Hematopoietic multipotent progenitor cell treated with erythropoietin and hydrocortisone succinate and interleukin-3 and kit ligand, for 8 days (in vitro differentiated cells): ENCODE data around the gene IFITM10.
"Not testable (repeated sequence)": the region's sequence is repeated elsewhere in the genome, so short reads cannot be mapped to it uniquely, and the experiment has no call there.

ENCODE experiments used
- DNase-seq: peaks from one replicate; pipeline ENCODE4 v3.0.0-alpha.2; 2015

The IFITM10 gene

GRCh38 chr11:1705126-1706052 lies 45.0 kb downstream of the IFITM10 start:
- no peak for DNase-seq

GRCh38 chr11:1703146-1703545 lies 47.2 kb downstream of the IFITM10 start:
- DNase-seq: no peak

GRCh38 chr11:1702506-1702905 lies 47.9 kb downstream of the IFITM10 start:
- no peak for DNase-seq

GRCh38 chr11:1701091-1701807 lies 49.1 kb downstream of the IFITM10 start:
- no peak for DNase-seq

GRCh38 chr11:1699771-1700170 lies 50.6 kb downstream of the IFITM10 start:
- no peak for DNase-seq

GRCh38 chr11:1696608-1697570 lies 53.5 kb downstream of the IFITM10 start, which contains the start of gene KRTAP5-6:
KRTAP5-6 (plus strand) TSS chr11:1697195; CDS start chr11:1697246, 51 bp downstream.
- no peak for DNase-seq

GRCh38 chr11:1695548-1696108 lies 54.8 kb downstream of the IFITM10 start:
- no peak for DNase-seq

- no peak for DNase-seq
Observed at GRCh38 chr11:1694846-1695547, 55.4 kb downstream of the IFITM10 start.

GRCh38 chr11:1694064-1694845 lies 56.1 kb downstream of the IFITM10 start:
- DNase-seq: peak; percentile 71

GRCh38 chr11:1693327-1694063 lies 56.9 kb downstream of the IFITM10 start:
- peak; percentile 43 for DNase-seq

- DNase-seq: no peak
Observed at GRCh38 chr11:1692708-1693326, 57.6 kb downstream of the IFITM10 start.

GRCh38 chr11:1691878-1692707 lies 58.3 kb downstream of the IFITM10 start:
- DNase-seq: no peak

GRCh38 chr11:1691026-1691877 lies 59.1 kb downstream of the IFITM10 start:
- DNase-seq: no peak

- no peak for DNase-seq
Observed at GRCh38 chr11:1690167-1691025, 60.0 kb downstream of the IFITM10 start.

GRCh38 chr11:1689250-1690166 lies 60.9 kb downstream of the IFITM10 start:
- DNase-seq: not testable (repeated sequence)
